PC-3 (cell line): ENCODE measurements around the gene KLK14. TPM values are rescaled to one million over a fixed set of nuclear protein-coding genes. Genes with fewer than 3 reads are reported as not detected.

ENCODE experiments used
- ATAC-seq: fragments of 200-7000 bp; cut with Tn5 transposase; 2 replicates; pipeline ENCODE4 v1.9.1; 2020; ENCODE audit warnings: mild to moderate bottlenecking, moderate library complexity
- BruUV-seq: library from RNA; stranded (reverse); fragments of 400-500 nt; replicated peaks from 2 replicates; lab custom pipeline; 2021; lab: Mats Ljungman, UMichigan
- CTCF ChIA-PET: fragments of 300-600 bp; sonication (Branson Sonifier 250); formaldehyde crosslinking; loops from one replicate; lab custom pipeline; 2022; ENCODE audit warnings: antibody characterized with exemption; lab: Charles Lee
- POLR2A ChIA-PET: fragments of 300-600 bp; sonication (Branson Sonifier 250); formaldehyde crosslinking; loops from one replicate; lab custom pipeline; 2022; ENCODE audit warnings: antibody characterized with exemption; ENCODE audit not compliant: unreplicated experiment; lab: Charles Lee
- DNase-seq: peaks from one replicate; pipeline ENCODE4 v3.0.0-alpha.2; 2015
- H2AFZ ChIP-seq: fragments of 300-600 bp; sonication (generic); 2 replicates; pipeline ENCODE4 v1.6.0; 2016; ENCODE audit warnings: antibody characterized with exemption, low read length
- H3F3A ChIP-seq: fragments of 300-600 bp; sonication (generic); one replicate; pipeline ENCODE4 v1.6.0; 2017; ENCODE audit warnings: antibody characterized with exemption, low read length, control low read depth, mild to moderate bottlenecking; ENCODE audit not compliant: unreplicated experiment
- H3K27ac ChIP-seq: fragments of 300-600 bp; sonication (generic); 2 replicates; pipeline ENCODE4 v1.5.1; 2016; ENCODE audit warnings: mild to moderate bottlenecking, low read length
- H3K27me3 ChIP-seq: fragments of 300-600 bp; sonication (generic); 2 replicates; pipeline ENCODE4 v1.6.1; 2016; ENCODE audit warnings: low read length, mixed read lengths
- H3K36me3 ChIP-seq: fragments of 300-600 bp; sonication (generic); 2 replicates; pipeline ENCODE4 v1.6.1; 2016; ENCODE audit warnings: low read depth, mixed run types, low read length, mixed read lengths
- H3K4me1 ChIP-seq: fragments of 300-600 bp; sonication (generic); 2 replicates; pipeline ENCODE4 v1.5.1; 2016; ENCODE audit warnings: low read length; ENCODE audit not compliant: insufficient read depth
- H3K4me2 ChIP-seq: fragments of 300-600 bp; sonication (generic); 2 replicates; pipeline ENCODE4 v1.6.0; 2016; ENCODE audit warnings: low read length
- H3K4me3 ChIP-seq: fragments of 300-600 bp; sonication (generic); 2 replicates; pipeline ENCODE4 v1.5.1; 2016; ENCODE audit warnings: mild to moderate bottlenecking, low read length, mixed read lengths
- H3K79me2 ChIP-seq: fragments of 300-600 bp; sonication (generic); 2 replicates; pipeline ENCODE4 v1.6.1; 2017; ENCODE audit warnings: low read length, mixed read lengths
- H3K9ac ChIP-seq: fragments of 300-600 bp; sonication (generic); 2 replicates; pipeline ENCODE4 v1.6.0; 2016; ENCODE audit warnings: mild to moderate bottlenecking, low read length
- H3K9me2 ChIP-seq: fragments of 300-600 bp; sonication (generic); replicated peaks from 2 replicates; pipeline ENCODE4 v1.6.1; 2016; ENCODE audit warnings: mixed run types, low read length, mixed read lengths
- H3K9me3 ChIP-seq: fragments of 300-600 bp; sonication (generic); 2 replicates; pipeline ENCODE4 v1.6.1; 2016; ENCODE audit warnings: low read length, mixed read lengths
- H4K20me1 ChIP-seq: fragments of 300-600 bp; sonication (generic); 2 replicates; pipeline ENCODE4 v1.6.1; 2016; ENCODE audit warnings: low read length, mixed read lengths
- CTCF ChIP-seq: fragments of 300-600 bp; sonication (generic); conservative IDR thresholded peaks from 2 replicates; pipeline ENCODE4 v1.5.1; 2017; ENCODE audit warnings: antibody characterized with exemption, low read depth, mild to moderate bottlenecking, low read length
- EZH2 ChIP-seq: fragments of 300-600 bp; sonication (generic); IDR thresholded peaks from one replicate; pipeline ENCODE4 v1.6.1; 2017; ENCODE audit warnings: antibody characterized with exemption, mild to moderate bottlenecking, low read length; ENCODE audit not compliant: unreplicated experiment
- EZH2phosphoT487 ChIP-seq: fragments of 300-600 bp; sonication (generic); IDR thresholded peaks from 2 replicates; pipeline ENCODE4 v1.6.1; 2018; ENCODE audit warnings: mild to moderate bottlenecking, antibody characterized with exemption, low read length, borderline replicate concordance
- intact Hi-C: fragments of 100-400 bp; cut with micrococcal nuclease; formaldehyde crosslinking; loops from 2 replicates; pipeline ENCODE4 v1.9.0; 2023
- total RNA-seq: library from RNA; depleted of rRNA; stranded (reverse); fragments of >200 nt; gene quantifications from 2 replicates; pipeline ENCODE4 v1.2.3, GENCODE V29; 2014

The KLK14 gene
- total RNA-seq, 1 experiment from 2014 or later, result not detected

GRCh38 chr19:51060336-51060735, 22.4 kb downstream of the KLK14 start:
- Histone ChIP-seq H3K9ac (no peak overlapping the region), H3K27ac (no peak overlapping the region), H2AFZ (no peak overlapping the region), H3K27me3 (peaks cover 19% of the 10 kb centered on the region; the same call in 1 of the 2 replicates), H3K9me3 (no peaks in the 10 kb centered on the region), H4K20me1 (no peaks in the 10 kb centered on the region), H3F3A (no peaks in the 10 kb centered on the region), H3K4me2 (no peak overlapping the region), H3K4me1 (no peaks in the 10 kb centered on the region), H3K36me3 (no peaks in the 10 kb centered on the region), H3K4me3 (no peak overlapping the region), H3K79me2 (no peaks in the 10 kb centered on the region), H3K9me2 (no peaks in the 10 kb centered on the region)
- CTCF ChIA-PET, result no interaction called here
- POLR2A ChIA-PET, result no interaction called here
- intact Hi-C loops, result no loop called here
- DNase-seq (no peak), ATAC-seq (no peak)
- TF ChIP-seq EZH2phosphoT487 (no peak), EZH2 (no peak), CTCF (no peak)
- BruUV-seq, result no TSS peak

- Histone ChIP-seq H3K9me3 (no peaks in the 10 kb centered on the region), H3K27me3 (peaks cover 19% of the 10 kb centered on the region; the same call in 1 of the 2 replicates)
- intact Hi-C loops, result no loop called here
Observed at GRCh38 chr19:51059715-51060114, 23.0 kb downstream of the KLK14 start.

More at GRCh38 chr19:51059715-51060114, 23.0 kb downstream of the KLK14 start:
- CTCF ChIA-PET, result no interaction called here
- H3F3A ChIP-seq, result no peaks in the 10 kb centered on the region
- H4K20me1 ChIP-seq, result no peaks in the 10 kb centered on the region
- no TSS peak for BruUV-seq
- H3K4me1 ChIP-seq, result no peaks in the 10 kb centered on the region
- no peak overlapping the region for H3K4me3 ChIP-seq
- no peak overlapping the region for H2AFZ ChIP-seq
- H3K9ac ChIP-seq, result no peak overlapping the region
- H3K27ac ChIP-seq, result no peak overlapping the region
- no peak overlapping the region for H3K4me2 ChIP-seq
- POLR2A ChIA-PET, result no interaction called here
- DNase-seq, result no peak
- H3K9me2 ChIP-seq, result no peaks in the 10 kb centered on the region
- H3K36me3 ChIP-seq, result no peaks in the 10 kb centered on the region
- TF ChIP-seq EZH2, result no peak
- TF ChIP-seq CTCF, result no peak
- no peak for TF ChIP-seq EZH2phosphoT487
- no peak for ATAC-seq
- no peaks in the 10 kb centered on the region for H3K79me2 ChIP-seq
